Naive B cell (primary cell): ENCODE measurements around the gene ZFP30. TPM values are rescaled to one million over a fixed set of nuclear protein-coding genes. Genes with fewer than 3 reads are reported as not detected.

Experiments
- ATAC-seq, 2 donors: fragments of 150-1000 bp; cut with Tn5 transposase; 2 replicates each; pipeline ENCODE4 v1.10.0; 2021; ENCODE audit warnings: low read depth in 2 of 2, mild to moderate bottlenecking in 2 of 2, moderate library complexity in 2 of 2
- DNase-seq: peaks from one replicate; pipeline ENCODE4 v3.0.0; 2022
- H3K27ac Mint-ChIP-seq, 6 donors: one replicate each; pipeline ENCODE4 v1.8.0; 2020 to 2022; ENCODE audit warnings: mild to moderate bottlenecking in 6 of 6, mixed read lengths in 6 of 6, moderate library complexity in 5 of 6, inconsistent platforms in 2 of 6
- H3K27me3 Mint-ChIP-seq, 3 donors: one replicate each; pipeline ENCODE4 v1.8.0; 2021 to 2022; ENCODE audit warnings: mixed read lengths in 3 of 3, mild to moderate bottlenecking in 1 of 3
- H3K36me3 Mint-ChIP-seq, 2 donors: one replicate each; pipeline ENCODE4 v1.8.0; 2020 to 2022; ENCODE audit warnings: mixed read lengths in 2 of 2, inconsistent platforms in 1 of 2, mild to moderate bottlenecking in 1 of 2
- H3K4me1 Mint-ChIP-seq, 3 donors: one replicate each; pipeline ENCODE4 v1.8.0; 2020 to 2022; ENCODE audit warnings: mixed read lengths in 3 of 3, inconsistent platforms in 1 of 3, mild to moderate bottlenecking in 1 of 3, moderate library complexity in 1 of 3
- H3K4me3 Mint-ChIP-seq, 8 donors: one replicate each; pipeline ENCODE4 v1.8.0; 2020 to 2022; ENCODE audit warnings: mild to moderate bottlenecking in 8 of 8, mixed read lengths in 8 of 8, moderate library complexity in 8 of 8, inconsistent platforms in 2 of 8
- H3K9me3 Mint-ChIP-seq, 7 donors: one replicate each; pipeline ENCODE4 v1.8.0; 2020 to 2022; ENCODE audit warnings: mixed read lengths in 7 of 7, mild to moderate bottlenecking in 5 of 7, inconsistent platforms in 2 of 7, moderate library complexity in 1 of 7
- polyA plus RNA-seq, 6 donors: library from polyadenylated mRNA; unstranded; fragments of 300-500 nt; fragmentation: Illumina TruSeq; gene quantifications; one replicate each; pipeline ENCODE4 v1.2.3, GENCODE V29; 2021; ENCODE audit warnings: low read depth in 6 of 6

Gene ZFP30
- polyA plus RNA-seq, 6 donors from 2014 or later = 1.9 to 3.6 (median 2.6) TPM; not detected in 1

GRCh38 chr19:37635076-37636056 is 19.9 kb downstream of the ZFP30 start:
- H3K4me3 Mint-ChIP-seq = no peak overlapping the region
- peaks cover 41 to 56% of the 10 kb centered on the region in 2 donors for H3K36me3 Mint-ChIP-seq
- H3K9me3 Mint-ChIP-seq = peaks cover 16 to 81% (median 66%) of the 10 kb centered on the region in 7 donors
- H3K4me1 Mint-ChIP-seq = peaks cover 0 to 3% (median 0%) of the 10 kb centered on the region in 3 donors
- ATAC-seq (no peak), DNase-seq (no peak)
- H3K27me3 Mint-ChIP-seq = no peaks in the 10 kb centered on the region
- H3K27ac Mint-ChIP-seq = no peak overlapping the region

GRCh38 chr19:37594982-37595382 is 60.3 kb downstream of the ZFP30 start:
- Mint-ChIP-seq H3K4me1 (peaks cover 24 to 33% (median 29%) of the 10 kb centered on the region in 3 donors), H3K27me3 (no peaks in the 10 kb centered on the region), H3K9me3 (peaks cover 3 to 35% (median 14%) of the 10 kb centered on the region in 7 donors), H3K27ac (peak overlapping the region; percentile 98 to 100 (median 99)), H3K4me3 (peak overlapping the region; percentile 95 to 100 (median 98)), H3K36me3 (peaks cover 21 to 27% of the 10 kb centered on the region in 2 donors)
- DNase-seq (peak; percentile 67), ATAC-seq (peak; percentile 40 to 43)

GRCh38 chr19:37594304-37594981 is 60.8 kb downstream of the ZFP30 start, which contains the start of the genes ZNF540 and ZNF571:
TSS of gene ZNF540 (plus strand) at chr19:37594876. CDS start at chr19:37598448, 3,572 bp downstream.
TSS of gene ZNF571 (minus strand) at chr19:37594792. CDS start at chr19:37586676, 8,116 bp downstream.
- peak; percentile 92 to 93 for ATAC-seq
- H3K9me3 Mint-ChIP-seq = peaks cover 4 to 41% (median 17%) of the 10 kb centered on the region in 7 donors
- DNase-seq = peak; percentile 89
- no peaks in the 10 kb centered on the region for H3K27me3 Mint-ChIP-seq
- H3K4me1 Mint-ChIP-seq = peaks cover 24 to 33% (median 29%) of the 10 kb centered on the region in 3 donors
- H3K27ac Mint-ChIP-seq = peak within 1 kb of the TSS; percentile 98 to 100 (median 99)
- peak within 1 kb of the TSS; percentile 95 to 100 (median 98) for H3K4me3 Mint-ChIP-seq
- peaks cover 21 to 23% of the 10 kb centered on the region in 2 donors for H3K36me3 Mint-ChIP-seq

GRCh38 chr19:37593996-37594303 is 61.3 kb downstream of the ZFP30 start:
- peak overlapping the region; percentile 98 to 100 (median 99) for H3K27ac Mint-ChIP-seq
- peaks cover 18 to 21% of the 10 kb centered on the region in 2 donors for H3K36me3 Mint-ChIP-seq
- ATAC-seq (peak in 1 of 2 donors; percentile 50), DNase-seq (no peak)
- H3K27me3 Mint-ChIP-seq = no peaks in the 10 kb centered on the region
- peaks cover 24 to 33% (median 29%) of the 10 kb centered on the region in 3 donors for H3K4me1 Mint-ChIP-seq
- peaks cover 5 to 45% (median 19%) of the 10 kb centered on the region in 7 donors for H3K9me3 Mint-ChIP-seq
- peak overlapping the region; percentile 95 to 100 (median 98) for H3K4me3 Mint-ChIP-seq

- peaks cover 0 to 3% (median 0%) of the 10 kb centered on the region in 3 donors for H3K4me1 Mint-ChIP-seq
- no peak overlapping the region for H3K27ac Mint-ChIP-seq
- ATAC-seq (no peak), DNase-seq (no peak)
- no peak overlapping the region for H3K4me3 Mint-ChIP-seq
- peaks cover 7 to 64% (median 40%) of the 10 kb centered on the region in 7 donors for H3K9me3 Mint-ChIP-seq
- H3K27me3 Mint-ChIP-seq = no peaks in the 10 kb centered on the region
- peaks cover 27 to 56% of the 10 kb centered on the region in 2 donors for H3K36me3 Mint-ChIP-seq
Observed at GRCh38 chr19:37583340-37583739, 71.9 kb downstream of the ZFP30 start.

- DNase-seq (no peak), ATAC-seq (no peak)
- no peaks in the 10 kb centered on the region for H3K4me1 Mint-ChIP-seq
- H3K36me3 Mint-ChIP-seq = peaks cover 56 to 59% of the 10 kb centered on the region in 2 donors
- H3K27ac Mint-ChIP-seq = no peak overlapping the region
- H3K9me3 Mint-ChIP-seq = peaks cover 0 to 71% (median 44%) of the 10 kb centered on the region in 7 donors
- H3K27me3 Mint-ChIP-seq = no peaks in the 10 kb centered on the region
- no peak overlapping the region for H3K4me3 Mint-ChIP-seq
Observed at GRCh38 chr19:37572203-37572602, 83.1 kb downstream of the ZFP30 start.

- Mint-ChIP-seq H3K36me3 (peaks cover 59 to 78% of the 10 kb centered on the region in 2 donors), H3K27me3 (no peaks in the 10 kb centered on the region), H3K9me3 (peaks cover 27 to 95% (median 74%) of the 10 kb centered on the region in 7 donors), H3K4me3 (no peak overlapping the region), H3K27ac (no peak overlapping the region), H3K4me1 (no peaks in the 10 kb centered on the region)
- ATAC-seq = no peak
- DNase-seq = no peak
Observed at GRCh38 chr19:37565370-37565669, 89.9 kb downstream of the ZFP30 start.

- ATAC-seq = no peak
- no peaks in the 10 kb centered on the region for H3K27me3 Mint-ChIP-seq
Observed at GRCh38 chr19:37564624-37565369, 90.5 kb downstream of the ZFP30 start.

More at GRCh38 chr19:37564624-37565369, 90.5 kb downstream of the ZFP30 start:
- Mint-ChIP-seq H3K4me1 (no peaks in the 10 kb centered on the region), H3K27ac (no peak overlapping the region), H3K4me3 (no peak overlapping the region), H3K9me3 (peaks cover 23 to 92% (median 73%) of the 10 kb centered on the region in 7 donors), H3K36me3 (peaks cover 54 to 73% of the 10 kb centered on the region in 2 donors)
- no peak for DNase-seq

Other genes with a start within 250 kb of the ZFP30 start
- 1 to 10 TPM; 4.4 to 8.1 (median 5.5) TPM for gene ZNF569, start 188.0 kb downstream of the ZFP30 start, polyA plus RNA-seq
- 1 to 10 TPM; 2.1 to 5.9 (median 3.5) TPM for gene ZNF570, start 186.1 kb downstream of the ZFP30 start, polyA plus RNA-seq
- gene ZNF793, start 148.5 kb downstream of the ZFP30 start, polyA plus RNA-seq = 1 to 10 TPM; 2.0 to 3.2 (median 2.9) TPM
- 10 to 100 TPM in 2 of 6 donors, 1 to 10 TPM in 4; 4.3 to 11.4 (median 8.7) TPM for gene ZNF571, start 60.7 kb downstream of the ZFP30 start, polyA plus RNA-seq
- 1 to 10 TPM; 3.5 to 9.5 (median 5.6) TPM for gene ZNF540, start 60.6 kb downstream of the ZFP30 start, polyA plus RNA-seq
- 1 to 10 TPM; 4.2 to 9.9 (median 6.6) TPM for gene ZNF607, start 64.3 kb upstream of the ZFP30 start, polyA plus RNA-seq
- 10 to 100 TPM in 4 of 6 donors, 1 to 10 TPM in 2; 4.3 to 17.0 (median 14.8) TPM for gene ZNF573, start 124.1 kb upstream of the ZFP30 start, polyA plus RNA-seq